GM21737 (cell line): ENCODE measurements around the gene PAX5.

Source experiments
- ATAC-seq: cut with Tn5 transposase; IDR thresholded peaks from one replicate; pipeline ENCODE4 v1.9.1; 2021; ENCODE audit warnings: mild to moderate bottlenecking, moderate library complexity; ENCODE audit not compliant: unreplicated experiment

Gene PAX5

DNA sequence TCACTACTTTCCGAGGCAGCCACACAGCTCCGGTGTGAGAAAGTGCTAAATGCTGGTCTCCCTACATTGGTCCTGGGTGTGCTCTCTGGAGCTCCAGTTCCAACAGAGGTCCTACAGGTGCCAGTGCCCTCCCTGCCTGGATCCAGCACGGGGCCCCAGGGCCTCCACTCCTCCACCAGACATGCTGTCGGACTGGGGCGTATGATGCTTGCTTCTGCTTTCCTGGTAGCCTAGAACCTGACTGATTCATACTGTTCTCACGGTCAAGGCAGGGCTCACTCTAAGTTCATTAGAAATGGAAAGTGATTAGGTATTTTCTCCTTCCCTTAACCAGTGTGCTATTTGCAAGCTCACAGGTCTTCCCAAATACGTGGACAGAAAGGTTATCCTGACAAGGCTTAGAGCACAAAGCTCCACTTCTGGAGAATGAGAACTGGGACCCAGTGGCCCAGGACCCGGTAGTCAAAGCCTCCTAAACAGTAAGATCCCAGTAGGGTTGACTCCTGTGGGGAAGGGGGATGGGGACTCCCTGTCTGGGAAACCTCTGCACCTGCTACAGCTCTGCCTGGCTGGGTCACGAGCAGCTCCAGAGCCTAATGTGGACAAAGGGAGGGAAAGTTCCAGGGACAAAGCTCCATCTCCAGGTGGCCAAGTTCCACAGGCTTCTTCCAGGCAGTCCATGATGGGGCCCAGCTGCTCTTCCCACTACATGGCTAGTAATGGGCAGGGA, 98.1 kb downstream of the PAX5 start:
- peak; percentile 58 for ATAC-seq

DNA sequence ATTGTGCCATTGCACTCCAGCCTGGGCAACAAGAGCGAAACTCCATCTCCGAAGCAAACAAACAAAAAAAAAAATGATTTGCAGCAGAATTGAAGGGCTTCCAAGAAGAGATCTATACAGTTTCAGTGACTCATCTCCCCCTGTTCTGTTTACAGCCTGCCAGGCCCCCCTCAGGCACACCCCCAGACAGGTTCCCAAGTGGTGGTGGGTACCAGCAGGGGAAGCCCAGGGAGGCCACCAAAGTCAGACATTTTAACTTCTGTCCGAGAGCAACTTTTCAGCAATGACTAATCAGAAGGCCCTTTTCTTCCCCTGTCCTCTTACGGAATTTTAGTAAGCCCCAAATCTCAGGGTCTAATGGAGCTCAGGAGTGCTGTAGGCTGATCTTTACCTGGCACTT, 98.7 kb downstream of the PAX5 start:
- ATAC-seq = peak; percentile 8

DNA sequence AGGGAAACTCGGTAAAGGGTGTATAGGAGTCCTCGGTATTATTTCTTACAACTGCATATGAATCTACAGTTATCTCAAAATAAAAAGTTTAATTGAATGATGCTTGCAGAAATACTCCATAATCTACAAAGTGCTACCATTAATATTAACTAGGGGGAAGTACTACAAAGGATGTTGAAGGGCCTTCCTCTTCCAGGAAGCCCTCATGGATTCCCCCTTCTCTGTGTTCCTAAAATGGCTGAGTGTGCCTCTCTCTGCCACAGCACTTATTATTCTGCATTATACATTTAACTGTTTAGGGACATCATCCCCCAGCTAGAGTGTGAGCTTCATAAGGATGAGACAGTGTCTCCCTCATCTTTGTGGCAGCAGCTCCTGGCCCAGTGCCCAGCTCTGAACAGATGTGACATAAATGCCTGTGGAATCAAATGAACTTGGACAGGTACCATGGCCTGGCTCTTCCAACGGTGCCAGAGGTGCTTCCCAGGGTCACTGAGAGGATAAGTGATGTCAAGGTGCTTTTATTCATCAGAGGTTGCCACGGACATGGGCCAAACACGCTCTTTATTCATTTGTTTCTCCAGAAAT, 99.5 kb downstream of the PAX5 start:
- no peak for ATAC-seq

DNA sequence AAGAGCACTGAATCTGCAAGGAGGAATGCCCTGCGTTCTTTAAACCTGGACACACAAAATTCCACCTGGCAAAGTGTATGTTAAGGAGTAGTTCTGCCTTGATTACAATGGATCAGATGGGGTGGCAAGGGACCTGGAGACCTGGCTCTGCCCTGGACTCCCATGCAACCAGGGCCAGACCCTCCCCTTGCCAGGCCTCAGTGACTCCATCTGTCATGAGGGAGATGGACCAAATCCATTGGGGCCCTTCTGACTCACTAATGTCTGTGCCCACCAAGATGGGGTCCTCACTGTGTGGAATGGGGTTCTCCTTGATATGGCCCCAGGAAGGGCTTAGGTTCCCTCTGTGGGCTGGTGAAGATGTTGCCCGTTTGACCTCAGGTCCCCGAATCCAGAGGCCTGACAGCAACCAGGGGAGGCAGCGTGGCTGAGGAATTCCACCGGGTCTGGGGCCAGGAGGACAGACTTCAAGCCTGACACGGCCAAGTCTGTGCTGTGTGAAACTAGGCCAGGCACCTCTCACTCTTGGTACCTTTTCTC, 100.3 kb downstream of the PAX5 start:
- no peak for ATAC-seq

DNA sequence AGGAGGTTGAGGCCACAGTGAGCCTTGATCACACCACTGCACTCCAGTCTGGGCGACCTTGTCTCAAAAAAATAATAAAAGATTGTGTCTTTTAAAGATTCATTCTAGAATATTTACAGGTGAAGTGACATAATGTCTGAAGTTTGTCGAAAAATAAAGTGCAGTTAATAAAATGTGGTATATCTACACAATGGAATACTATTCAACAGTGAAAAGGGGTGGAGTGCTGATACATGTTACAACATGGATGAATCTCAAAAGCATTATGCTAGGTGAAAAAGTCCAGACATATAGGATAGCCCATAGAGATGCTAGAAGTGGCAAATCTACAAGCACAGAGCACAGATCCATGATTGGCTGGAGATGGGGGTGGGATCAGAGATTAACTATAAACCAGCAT, 101.9 kb downstream of the PAX5 start:
- no peak for ATAC-seq

DNA sequence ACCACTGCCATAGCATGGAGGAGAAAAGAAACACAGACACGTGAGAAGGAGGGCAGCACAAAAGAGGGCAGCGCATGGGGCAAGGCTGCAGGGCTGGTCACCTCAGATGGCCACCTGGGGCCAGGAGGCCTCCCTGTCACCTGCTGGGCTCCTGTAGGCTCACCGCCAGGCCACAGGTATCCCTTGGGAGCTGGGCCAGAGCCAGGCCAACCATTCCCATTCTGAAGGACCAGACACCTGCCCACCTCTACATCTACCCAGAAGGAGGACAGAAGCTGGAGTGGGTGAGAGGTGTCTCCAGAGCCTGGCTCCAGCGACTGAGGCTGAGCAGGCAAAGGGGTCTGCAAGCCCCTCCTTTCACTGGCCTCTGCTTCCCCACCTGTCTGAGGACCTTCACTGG, 103.1 kb downstream of the PAX5 start:
- no peak for ATAC-seq

DNA sequence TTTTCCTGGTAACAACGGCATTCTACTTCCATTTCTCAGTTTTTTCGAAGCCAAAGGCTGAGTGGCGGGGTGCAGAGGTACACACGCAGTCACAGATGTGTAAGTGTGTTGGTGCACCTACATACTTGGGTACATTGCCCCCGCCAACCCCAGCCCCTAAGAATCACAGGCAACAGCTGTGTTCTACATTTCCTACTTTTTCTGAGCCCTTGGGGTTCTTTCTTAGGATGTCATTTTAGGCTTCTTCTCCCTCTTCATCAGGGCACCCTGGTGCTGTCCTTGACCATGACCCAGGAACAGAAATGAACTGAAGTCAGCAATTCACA, 104.8 kb downstream of the PAX5 start:
- ATAC-seq = no peak

DNA sequence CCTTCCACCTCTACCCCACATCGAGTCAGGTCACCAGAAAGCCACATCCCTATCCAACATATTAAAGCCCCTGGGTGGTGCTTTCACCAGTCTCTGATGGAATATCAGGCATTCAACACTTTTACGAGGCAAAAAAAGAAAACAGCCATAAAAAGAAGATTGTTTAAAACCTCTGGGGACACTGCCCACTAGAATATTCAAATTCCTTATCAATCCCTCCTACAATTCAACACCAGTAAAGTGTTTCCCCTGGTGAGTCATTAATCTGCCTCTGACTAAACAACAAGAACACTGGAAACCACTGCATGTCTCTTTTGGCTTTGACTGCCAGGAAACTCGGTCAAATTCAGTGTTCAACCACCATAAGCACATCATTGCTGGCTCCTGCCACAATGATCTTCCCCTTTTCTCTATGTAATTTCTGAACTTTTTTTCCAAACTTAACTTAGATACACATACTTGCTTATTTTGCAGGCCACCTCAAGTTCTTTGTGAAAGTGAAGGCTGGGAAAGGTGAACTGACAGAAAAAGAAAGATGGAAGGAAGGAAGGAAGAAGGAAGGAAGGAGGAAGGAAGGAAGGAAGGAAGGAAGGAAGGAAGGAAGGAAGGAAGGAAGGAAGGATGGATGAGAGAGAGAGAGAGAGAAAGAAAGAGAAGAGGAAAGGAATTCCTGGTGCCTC, 105.3 kb downstream of the PAX5 start:
- no peak for ATAC-seq

DNA sequence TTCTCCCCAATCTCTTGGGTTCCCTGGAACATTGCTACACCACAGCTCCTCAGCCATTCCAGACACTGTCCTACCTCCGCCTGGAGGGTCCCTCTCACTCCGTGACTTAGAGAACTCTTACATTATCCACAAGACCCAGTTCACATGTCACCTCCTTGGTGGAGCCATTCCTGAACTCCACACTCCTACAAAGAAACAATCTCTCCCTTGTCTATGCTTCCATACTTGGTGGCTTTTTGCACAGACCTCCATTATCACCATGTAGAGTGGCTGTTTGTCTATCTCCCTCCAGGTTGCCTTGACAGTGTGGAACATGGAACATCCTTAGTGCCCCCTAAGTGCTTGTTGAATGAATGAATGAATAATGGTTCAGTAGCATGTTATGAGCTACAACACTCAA, 105.9 kb downstream of the PAX5 start:
- no peak for ATAC-seq

DNA sequence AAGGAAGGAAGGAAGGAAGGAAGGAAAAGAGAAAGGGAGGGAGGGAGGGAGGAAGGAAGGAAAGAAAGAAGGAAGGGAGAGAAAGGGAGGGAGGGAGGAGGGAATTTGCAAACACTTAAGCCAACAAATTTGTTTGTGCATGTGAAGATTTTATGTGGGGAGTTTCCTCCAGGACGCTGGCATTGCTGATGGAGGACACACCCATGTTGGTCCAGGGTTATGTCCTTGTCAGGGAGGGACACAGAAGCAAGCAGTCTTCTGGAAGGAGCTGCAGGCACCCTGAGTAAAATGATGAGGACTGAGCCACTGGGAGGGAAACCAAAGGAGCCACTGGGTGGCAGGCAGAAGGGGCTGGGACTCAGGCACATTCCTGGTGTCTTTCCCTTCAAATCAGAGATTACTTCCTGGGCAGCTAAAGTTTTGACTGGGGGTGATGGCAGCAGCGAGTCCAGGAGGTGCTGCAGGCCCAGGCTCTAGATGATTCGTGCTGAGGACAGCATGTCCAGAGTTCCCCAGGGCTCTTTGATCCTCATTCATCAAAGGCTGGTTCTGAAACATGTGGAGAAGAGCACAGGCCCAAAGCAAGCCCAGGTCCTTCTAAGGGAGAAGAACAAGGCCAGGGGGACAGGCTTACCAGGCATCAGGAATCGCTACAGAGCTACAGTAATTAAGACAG, 109.2 kb downstream of the PAX5 start:
- ATAC-seq = no peak

DNA sequence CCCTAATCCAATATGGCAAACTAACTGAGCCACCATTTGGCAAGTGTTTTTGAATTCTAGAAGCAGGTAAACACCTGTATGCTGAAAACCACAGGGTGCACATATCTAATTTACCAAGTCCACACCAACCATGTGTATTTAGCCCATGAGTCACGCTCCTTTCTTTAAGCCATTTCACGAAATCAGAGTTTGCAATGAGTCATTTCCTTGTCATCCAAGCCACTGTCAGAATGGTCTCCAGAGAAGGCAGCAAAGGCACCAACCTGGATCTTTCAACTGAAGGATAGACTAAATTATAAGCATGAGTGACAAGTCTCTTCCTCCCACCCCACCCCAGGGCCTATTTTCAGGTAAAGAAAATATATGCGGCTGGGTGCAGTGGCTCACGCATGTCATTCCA, 110.0 kb downstream of the PAX5 start:
- ATAC-seq = no peak

DNA sequence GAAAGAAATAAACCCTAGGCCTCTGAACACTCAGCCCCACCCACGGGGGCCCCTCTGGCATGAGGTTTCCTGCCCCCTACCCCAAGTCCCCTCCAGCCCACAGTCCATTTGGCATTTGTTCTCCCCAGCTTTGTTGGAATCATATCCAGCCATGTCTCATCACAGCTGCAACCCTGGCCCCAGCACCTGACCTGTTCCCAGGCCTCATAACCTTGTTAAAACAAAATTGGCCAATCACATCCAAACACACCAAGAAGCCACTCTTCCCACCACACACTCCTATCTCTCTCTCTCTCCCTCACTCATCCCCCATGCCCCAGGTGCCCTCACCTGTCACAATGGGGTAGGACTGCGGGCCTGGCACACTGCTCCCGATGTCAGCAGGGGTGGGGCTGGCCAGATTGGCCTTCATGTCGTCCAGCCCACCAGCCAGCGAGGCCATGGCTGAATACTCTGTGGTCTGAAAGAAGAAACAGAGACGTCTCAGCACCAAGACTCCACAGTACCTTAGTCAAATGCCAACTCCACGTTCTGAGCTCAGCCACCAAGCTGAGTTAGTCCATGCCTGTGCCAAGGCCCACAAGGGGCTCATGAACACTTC, 110.9 kb downstream of the PAX5 start:
- no peak for ATAC-seq

DNA sequence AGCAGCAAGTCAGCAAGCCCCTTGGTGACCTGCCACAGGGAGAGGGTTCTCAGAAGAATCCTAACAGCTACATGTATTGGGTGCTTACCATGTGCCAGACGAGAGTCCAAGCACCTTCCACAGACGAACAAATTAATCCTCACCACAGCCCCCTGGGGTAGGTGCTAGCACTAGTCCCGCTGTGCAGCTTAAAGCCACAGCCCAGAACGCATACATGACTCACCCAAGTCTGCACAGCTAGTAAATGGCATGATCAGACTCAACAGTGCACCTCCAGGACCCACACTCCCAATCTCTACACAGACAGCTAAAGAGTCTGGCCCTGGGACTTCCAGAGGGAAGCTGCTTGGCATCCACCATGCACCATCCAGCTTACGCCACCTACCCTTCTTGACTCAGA, 111.5 kb downstream of the PAX5 start:
- ATAC-seq = no peak

DNA sequence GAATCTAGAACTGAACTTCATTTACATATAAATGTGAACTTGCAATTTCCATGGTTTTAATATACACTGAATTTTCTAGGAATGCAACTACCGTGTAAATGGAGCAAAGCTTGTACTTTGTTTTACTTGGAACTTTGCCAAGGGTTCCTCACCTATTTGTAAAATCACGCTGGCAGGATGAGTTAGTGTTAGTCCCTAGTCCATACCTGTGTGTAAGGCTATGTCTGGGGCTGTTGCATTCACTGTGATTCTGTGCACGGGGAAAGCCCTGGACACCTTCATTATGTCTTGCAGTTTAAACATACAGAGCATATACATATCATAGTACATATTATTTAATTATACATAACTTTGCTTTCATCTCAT, 119.9 kb downstream of the PAX5 start:
- no peak for ATAC-seq

DNA sequence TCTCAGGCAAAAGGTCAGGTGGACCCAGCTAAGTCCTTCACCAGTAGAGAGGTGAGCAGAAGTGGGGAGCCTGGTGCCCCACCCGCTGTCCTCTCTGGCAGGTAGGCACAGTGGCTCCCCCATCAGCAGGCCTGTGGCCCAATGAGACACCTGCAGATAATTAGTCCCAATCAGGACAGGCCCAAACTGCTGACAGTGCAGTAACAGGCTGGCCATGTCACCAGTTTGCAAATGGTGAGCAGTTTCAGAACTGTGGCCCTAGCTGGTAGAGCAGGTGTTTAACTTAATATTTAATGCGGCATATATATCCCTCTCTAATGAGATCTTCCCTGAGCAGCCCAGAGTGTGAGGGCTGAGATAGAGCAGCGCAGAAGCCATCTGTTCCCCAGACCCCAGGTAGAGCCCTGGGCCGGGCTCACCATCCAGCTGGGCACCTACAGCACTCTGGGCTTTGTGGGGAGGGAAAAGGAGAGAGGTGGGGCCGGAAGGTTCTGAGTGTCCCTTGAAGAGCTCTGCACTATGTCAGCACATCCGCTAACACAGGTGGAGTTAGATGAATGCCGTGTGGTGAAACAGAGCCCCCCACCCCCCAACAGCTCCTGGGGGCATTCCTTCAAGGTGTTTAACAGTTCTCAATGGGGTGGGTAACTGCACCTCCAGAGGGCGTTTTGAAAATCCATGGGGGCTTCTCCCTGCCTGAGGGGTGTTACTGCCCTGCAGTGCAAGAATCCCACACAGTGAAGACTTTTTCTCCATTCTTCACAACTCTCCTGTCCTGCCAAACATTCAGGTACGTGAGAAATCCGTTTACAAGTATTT, 120.5 kb downstream of the PAX5 start:
- ATAC-seq = no peak

DNA sequence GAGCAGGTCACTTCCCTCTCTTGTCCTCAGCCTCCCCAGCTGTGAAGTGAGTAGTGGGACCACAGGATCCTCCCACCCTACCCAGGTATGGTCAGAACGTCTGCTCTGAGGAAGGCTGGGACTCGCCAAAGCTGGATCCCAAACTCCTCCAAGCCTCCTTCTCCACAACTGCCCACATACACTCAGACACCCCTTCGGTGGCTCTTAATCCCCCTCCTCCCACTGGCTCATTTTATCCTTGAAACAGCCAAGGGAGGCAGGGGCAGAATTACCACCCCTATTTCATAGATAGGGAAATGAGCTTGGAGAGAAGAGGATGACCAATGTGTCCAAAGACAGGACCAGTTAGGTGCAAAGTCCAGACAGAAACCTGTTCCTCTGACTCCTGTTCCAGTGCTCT, 121.4 kb downstream of the PAX5 start:
- no peak for ATAC-seq

DNA sequence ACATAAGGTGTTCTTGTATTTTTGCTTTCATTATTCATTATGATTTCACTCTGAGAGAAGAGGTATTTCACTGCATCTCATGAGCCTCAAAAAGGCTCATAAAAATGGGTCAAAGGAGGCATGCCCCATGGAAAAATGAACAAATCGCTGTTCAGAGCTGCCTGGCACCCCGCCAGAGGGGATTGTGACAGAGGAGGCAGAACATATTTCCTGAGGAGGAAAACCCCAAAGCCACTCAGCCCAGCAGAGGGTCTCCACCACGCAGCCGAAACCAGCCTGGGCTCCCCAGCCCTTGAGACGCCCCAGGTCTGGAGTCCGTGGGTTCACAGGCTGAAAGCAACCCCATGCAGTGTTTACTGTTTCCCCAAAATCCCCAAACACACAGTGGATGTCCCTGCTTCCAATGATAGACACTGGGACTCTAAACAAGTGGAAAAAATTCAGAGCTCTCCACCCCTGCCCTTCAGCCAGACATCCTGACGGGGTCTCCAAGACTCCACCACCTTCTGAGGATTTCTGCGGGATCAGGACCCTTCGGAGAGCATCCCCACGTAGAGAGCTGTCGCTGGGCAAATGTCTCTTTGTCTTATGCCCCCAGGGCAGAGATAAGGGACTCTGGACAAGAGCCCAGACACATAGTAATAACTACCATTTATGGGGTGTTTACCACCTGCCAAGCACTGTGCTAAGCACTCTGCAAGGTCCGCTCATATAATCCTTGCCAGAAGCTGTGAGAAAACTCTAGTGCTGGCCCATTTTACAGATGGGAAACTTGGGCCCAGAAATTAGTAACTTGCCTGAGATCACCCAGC, 122.3 kb downstream of the PAX5 start:
- ATAC-seq = no peak

DNA sequence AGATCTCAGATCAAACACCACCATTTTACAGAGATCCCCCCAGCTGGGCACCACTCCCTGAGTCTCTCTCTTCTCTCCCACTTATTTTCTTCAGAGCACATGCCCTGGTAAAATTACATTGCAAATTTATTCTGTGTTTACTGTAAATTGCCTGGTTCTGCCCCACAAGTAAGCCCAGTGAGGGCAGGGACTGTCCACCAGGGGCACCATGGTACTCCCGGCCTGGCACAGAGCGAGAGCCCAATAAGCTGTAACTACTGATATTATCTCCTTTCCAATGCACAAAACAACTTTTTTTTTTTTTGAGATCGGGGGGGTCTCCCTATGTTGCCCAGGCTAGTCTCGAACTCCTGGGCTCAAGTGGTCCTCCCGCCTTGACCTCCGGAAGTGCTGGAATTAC, 123.0 kb downstream of the PAX5 start:
- no peak for ATAC-seq

DNA sequence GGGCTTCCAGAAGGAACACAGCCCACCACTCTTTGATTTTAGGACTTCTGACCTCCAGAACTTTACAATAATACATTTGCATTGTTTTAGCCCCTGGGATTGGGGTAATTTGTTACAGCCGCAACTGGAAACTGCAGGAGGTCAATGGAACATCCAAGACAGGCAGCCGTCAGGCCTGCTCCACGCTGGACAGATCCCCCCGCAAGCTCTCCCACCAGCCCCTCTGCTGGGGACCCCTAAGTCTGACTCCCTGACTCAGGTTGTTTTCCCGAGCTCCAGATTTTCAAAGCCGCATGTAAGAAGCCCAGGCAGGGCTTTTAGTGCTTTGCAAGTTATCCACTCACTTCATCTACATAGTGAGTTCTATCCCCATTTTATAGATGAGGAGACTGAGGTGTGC, 127.6 kb downstream of the PAX5 start:
- no peak for ATAC-seq
